HCT116 (cell line): ENCODE data around the gene GLRA3. TPM values are rescaled to one million over a fixed set of nuclear protein-coding genes. Genes with fewer than 3 reads are reported as not detected.

Experiments used
- ATAC-seq: fragments of 200-7000 bp; cut with Tn5 transposase; 2 replicates; pipeline ENCODE4 v1.9.1; 2020; ENCODE audit warnings: mild to moderate bottlenecking, moderate library complexity
- BruUV-seq: library from RNA; stranded (reverse); fragments of 400-500 nt; replicated peaks from 2 replicates; lab custom pipeline; 2021; lab: Mats Ljungman, UMichigan
- CTCF ChIA-PET: fragments of 300-600 bp; sonication (Branson Sonifier 250); formaldehyde crosslinking; loops from one replicate; lab custom pipeline; 2021; ENCODE audit warnings: antibody characterized with exemption; lab: Charles Lee
- POLR2A ChIA-PET: fragments of 300-600, 350-600 bp; sonication (Branson Sonifier 250); formaldehyde crosslinking; loops from one replicate; lab custom pipeline; 2021; ENCODE audit warnings: antibody characterized with exemption; lab: Charles Lee
- RAD21 ChIA-PET, 2 experiments: fragments of 300-600 bp; sonication (Branson Sonifier 250); formaldehyde crosslinking; loops; one replicate each; lab custom pipeline; 2023; ENCODE audit warnings: low total read pairs in 2 of 2; ENCODE audit not compliant: uncharacterized antibody in 2 of 2, unreplicated experiment in 2 of 2, low non-redundant PET in 1 of 2; lab: Charles Lee
- DNase-seq: peaks from one replicate; pipeline ENCODE4 v3.0.0-alpha.2; 2010; ENCODE audit warnings: low read depth, low spot score
- H2AFZ ChIP-seq: fragments of 200-600 bp; shearing (Covaris generic), sonication (generic); 2 replicates; pipeline ENCODE4 v1.6.1; 2017; ENCODE audit warnings: low read depth, mixed run types, mixed read lengths, antibody characterized with exemption, low read length; ENCODE audit not compliant: poor library complexity, severe bottlenecking
- H3K27ac ChIP-seq: 2 replicates; pipeline ENCODE4 v1.5.1; 2012; ENCODE audit warnings: low read depth, low read length
- H3K27me3 ChIP-seq: fragments of 200-600 bp; sonication (generic); 2 replicates; pipeline ENCODE4 v1.6.1; 2016; ENCODE audit warnings: mixed run types, low read length, mixed read lengths; ENCODE audit not compliant: insufficient read depth
- H3K36me3 ChIP-seq, 2 experiments: fragments of 200-500 bp in 1 of 2; fragments of 200-600 bp in 1 of 2; sonication (Bioruptor generic) in 1 of 2; sonication (generic) in 1 of 2; 2 replicates each; pipeline versions ENCODE4 v1.5.1 to v1.6.1; 2014 to 2016; ENCODE audit warnings: low read length in 2 of 2, inconsistent platforms in 1 of 2, mixed read lengths in 1 of 2, mixed run types in 1 of 2; ENCODE audit not compliant: insufficient read depth in 2 of 2, control insufficient read depth in 1 of 2
- H3K4me1 ChIP-seq, 2 experiments: fragments of 200-600 bp in 1 of 2; sonication (generic) in 1 of 2; 2 replicates each; pipeline versions ENCODE4 v1.5.1 to v1.6.1; 2012 to 2017; ENCODE audit warnings: low read length in 2 of 2, inconsistent platforms in 1 of 2, mild to moderate bottlenecking in 1 of 2, mixed read lengths in 1 of 2, mixed run types in 1 of 2, moderate library complexity in 1 of 2; ENCODE audit not compliant: insufficient read depth in 2 of 2, control insufficient read depth in 1 of 2
- H3K4me2 ChIP-seq: fragments of 200-600 bp; sonication (generic); 2 replicates; pipeline ENCODE4 v1.6.1; 2017; ENCODE audit warnings: mixed run types, low read length, mixed read lengths
- H3K4me3 ChIP-seq, 2 experiments: fragments of 200-600 bp in 1 of 2; sonication (generic) in 1 of 2; replicated peaks in 1 of 2; 2 replicates each; pipeline ENCODE4 v1.5.1; 2011 to 2016; ENCODE audit warnings: low read length in 2 of 2, control low read depth in 1 of 2, low read depth in 1 of 2, mild to moderate bottlenecking in 1 of 2, mixed read lengths in 1 of 2, mixed run types in 1 of 2
- H3K79me2 ChIP-seq: fragments of 200-600 bp; sonication (generic); 2 replicates; pipeline ENCODE4 v1.6.1; 2017; ENCODE audit warnings: mild to moderate bottlenecking, mixed run types, low read length, moderate library complexity, mixed read lengths; ENCODE audit not compliant: insufficient read depth
- H3K9ac ChIP-seq: fragments of 200-600 bp; sonication (generic); 2 replicates; pipeline ENCODE4 v1.6.1; 2016; ENCODE audit warnings: low read length, mixed read lengths
- H3K9me2 ChIP-seq: fragments of 200-600 bp; sonication (generic), shearing (Covaris generic); 2 replicates; pipeline ENCODE4 v1.6.1; 2017; ENCODE audit warnings: mixed run types, mild to moderate bottlenecking, moderate library complexity; ENCODE audit not compliant: insufficient read depth
- H3K9me3 ChIP-seq, 2 experiments: fragments of 200-500 bp in 1 of 2; fragments of 200-600 bp in 1 of 2; sonication (Bioruptor generic) in 1 of 2; sonication (generic) in 1 of 2; 2 replicates each; pipeline ENCODE4 v1.6.1; 2014 to 2017; ENCODE audit warnings: low read length in 2 of 2, mixed read lengths in 2 of 2, inconsistent platforms in 1 of 2, low read depth in 1 of 2, mild to moderate bottlenecking in 1 of 2, mixed run types in 1 of 2, moderate library complexity in 1 of 2; ENCODE audit not compliant: control insufficient read depth in 1 of 2, insufficient read depth in 1 of 2
- H4K20me1 ChIP-seq: fragments of 200-600 bp; sonication (generic), shearing (Covaris generic); 2 replicates; pipeline ENCODE4 v1.6.1; 2017; ENCODE audit warnings: mixed run types, mild to moderate bottlenecking, moderate library complexity; ENCODE audit not compliant: insufficient read depth
- EGR1 ChIP-seq: IDR thresholded peaks from 2 replicates; pipeline ENCODE4 v1.6.1; 2012; ENCODE audit warnings: low read depth
- RAD21 ChIP-seq: IDR thresholded peaks from 2 replicates; pipeline ENCODE4 v1.6.1; 2012; ENCODE audit warnings: low read depth, mild to moderate bottlenecking
- REST ChIP-seq: IDR thresholded peaks from 2 replicates; pipeline ENCODE4 v1.6.1; 2012; ENCODE audit warnings: low read depth
- intact Hi-C: fragments of 100-400 bp; cut with micrococcal nuclease; formaldehyde crosslinking; loops from 2 replicates; pipeline ENCODE4 v1.10.0; 2022
- total RNA-seq: library from RNA; stranded (reverse); gene quantifications from one replicate; pipeline ENCODE4 v1.2.1, GENCODE V29; 2021; ENCODE audit not compliant: unreplicated experiment
- TF ChIP-seq, protein P1 (sequence below), 3 experiments: fragments of 200-600 bp in 1 of 3; sonication (generic) in 1 of 3; IDR thresholded peaks in 2 of 3; conservative IDR thresholded peaks in 1 of 3; 2 replicates each; pipeline ENCODE4 v1.5.1; 2012 to 2017; ENCODE audit warnings: low read depth in 2 of 3, low read length in 2 of 3, antibody characterized with exemption in 1 of 3, borderline replicate concordance in 1 of 3, control low read depth in 1 of 3, mild to moderate bottlenecking in 1 of 3, mixed read lengths in 1 of 3, mixed run types in 1 of 3, moderate library complexity in 1 of 3; ENCODE audit not compliant: insufficient read depth in 1 of 3

The GLRA3 gene
- total RNA-seq, 1 experiment from 2014 or later = not detected

- H3K9ac ChIP-seq = no peak overlapping the region
- CTCF ChIA-PET = interaction anchor here (0.6 to 1.5 kb wide), 2 partner anchors 10 to 11 kb away, joined by 3 to 4 read pairs; no protein-coding TSS in a partner anchor
- no peak overlapping the region for H3K27ac ChIP-seq
- H3K4me1 ChIP-seq = no peaks in the 10 kb centered on the region
- no TSS peak for BruUV-seq
- H2AFZ ChIP-seq = peak overlapping the region; percentile 1
- POLR2A ChIA-PET = no interaction called here
- ATAC-seq (peak; percentile 97), DNase-seq (peak; percentile 59)
- H3K9me2 ChIP-seq = no peaks in the 10 kb centered on the region
- intact Hi-C loops = loop anchor here (1.0 kb wide), 1 partner anchor 349 kb away; no protein-coding TSS in a partner anchor
- RAD21 ChIA-PET = no interaction called here
- no peak overlapping the region for H3K4me3 ChIP-seq
- TF ChIP-seq, protein P1, sequence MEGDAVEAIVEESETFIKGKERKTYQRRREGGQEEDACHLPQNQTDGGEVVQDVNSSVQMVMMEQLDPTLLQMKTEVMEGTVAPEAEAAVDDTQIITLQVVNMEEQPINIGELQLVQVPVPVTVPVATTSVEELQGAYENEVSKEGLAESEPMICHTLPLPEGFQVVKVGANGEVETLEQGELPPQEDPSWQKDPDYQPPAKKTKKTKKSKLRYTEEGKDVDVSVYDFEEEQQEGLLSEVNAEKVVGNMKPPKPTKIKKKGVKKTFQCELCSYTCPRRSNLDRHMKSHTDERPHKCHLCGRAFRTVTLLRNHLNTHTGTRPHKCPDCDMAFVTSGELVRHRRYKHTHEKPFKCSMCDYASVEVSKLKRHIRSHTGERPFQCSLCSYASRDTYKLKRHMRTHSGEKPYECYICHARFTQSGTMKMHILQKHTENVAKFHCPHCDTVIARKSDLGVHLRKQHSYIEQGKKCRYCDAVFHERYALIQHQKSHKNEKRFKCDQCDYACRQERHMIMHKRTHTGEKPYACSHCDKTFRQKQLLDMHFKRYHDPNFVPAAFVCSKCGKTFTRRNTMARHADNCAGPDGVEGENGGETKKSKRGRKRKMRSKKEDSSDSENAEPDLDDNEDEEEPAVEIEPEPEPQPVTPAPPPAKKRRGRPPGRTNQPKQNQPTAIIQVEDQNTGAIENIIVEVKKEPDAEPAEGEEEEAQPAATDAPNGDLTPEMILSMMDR (IDR thresholded peaks at IDR 0.05 in 2 of 3, conservative IDR thresholded peaks at IDR 0.05 in 1 of 3; ENCODE audit: borderline replicate concordance in 1 of 3, insufficient read depth in 1 of 3, low read depth in 2 of 3, low read length in 2 of 3) = peak; percentile 52 to 87 (median 79); a peak in 5 of 6 replicates
- peak; percentile 67 for TF ChIP-seq RAD21
- TF ChIP-seq EGR1 = 0 out of 2 replicates have a peak, but pooled peaks have one; percentile 20
- TF ChIP-seq REST = no peak
- H4K20me1 ChIP-seq = no peaks in the 10 kb centered on the region
- no peak overlapping the region for H3K4me2 ChIP-seq
- no peaks in the 10 kb centered on the region for H3K9me3 ChIP-seq
- H3K36me3 ChIP-seq = no peaks in the 10 kb centered on the region
- no peaks in the 10 kb centered on the region for H3K27me3 ChIP-seq
- H3K79me2 ChIP-seq = no peaks in the 10 kb centered on the region
Observed at GRCh38 chr4:174714393-174715211, 114.4 kb downstream of the GLRA3 start.
